ENCODE results near the gene GDF15.

Gene GDF15

GRCh38 chr19:18385675-18386542, at the start of gene GDF15:
Gene GDF15 (plus strand): TSS chr19:18386158. CDS start chr19:18386190, 32 bp downstream.
- H3K27ac ChIP-seq, result peak within 1 kb of the TSS; percentile 78
- no peak for TF ChIP-seq ZFX (IDR thresholded peaks at IDR 0.05)
- TF ChIP-seq CTCF (conservative IDR thresholded peaks at IDR 0.05), result peak; percentile 91

GRCh38 chr19:18338541-18338940, 47.4 kb upstream of the GDF15 start:
- no peak overlapping the region for H3K27ac ChIP-seq
- TF ChIP-seq ZFX (IDR thresholded peaks at IDR 0.05), result no peak
- TF ChIP-seq CTCF (conservative IDR thresholded peaks at IDR 0.05), result no peak

- peak overlapping the region; percentile 77 for H3K27ac ChIP-seq
- TF ChIP-seq ZFX (IDR thresholded peaks at IDR 0.05), result no peak
- no peak for TF ChIP-seq CTCF (conservative IDR thresholded peaks at IDR 0.05)
These were observed 46.2 kb upstream of the GDF15 start for GRCh38 chr19:18339723-18340122.

- no peak for TF ChIP-seq CTCF (conservative IDR thresholded peaks at IDR 0.05)
- 0 out of 2 replicates have a peak, but pooled peaks have one; percentile 25 for TF ChIP-seq ZFX (IDR thresholded peaks at IDR 0.05)
- H3K27ac ChIP-seq, result peak within 1 kb of the TSS; percentile 77
These were observed 45.6 kb upstream of the GDF15 start, which contains the start of gene PGPEP1 for GRCh38 chr19:18340190-18340989. Gene PGPEP1 (plus strand): TSS chr19:18340598. CDS start chr19:18340682, 84 bp downstream.

GRCh38 chr19:18340990-18341868, 44.7 kb upstream of the GDF15 start:
- peak overlapping the region; percentile 77 for H3K27ac ChIP-seq
- TF ChIP-seq CTCF (conservative IDR thresholded peaks at IDR 0.05) (no peak), ZFX (IDR thresholded peaks at IDR 0.05) (no peak)

- TF ChIP-seq ZFX (IDR thresholded peaks at IDR 0.05) (no peak), CTCF (conservative IDR thresholded peaks at IDR 0.05) (no peak)
- no peak overlapping the region; the same call in 1 of the 2 replicates for H3K27ac ChIP-seq
These were observed 43.8 kb upstream of the GDF15 start for GRCh38 chr19:18342090-18342632.
